ENCODE results near the gene MTR. TPM values are rescaled to one million over a fixed set of nuclear protein-coding genes. Genes with fewer than 3 reads are reported as not detected.

Gene MTR
- total RNA-seq, 1 experiment from 2014 or later: 24.6 TPM

- TF ChIP-seq, protein P1, sequence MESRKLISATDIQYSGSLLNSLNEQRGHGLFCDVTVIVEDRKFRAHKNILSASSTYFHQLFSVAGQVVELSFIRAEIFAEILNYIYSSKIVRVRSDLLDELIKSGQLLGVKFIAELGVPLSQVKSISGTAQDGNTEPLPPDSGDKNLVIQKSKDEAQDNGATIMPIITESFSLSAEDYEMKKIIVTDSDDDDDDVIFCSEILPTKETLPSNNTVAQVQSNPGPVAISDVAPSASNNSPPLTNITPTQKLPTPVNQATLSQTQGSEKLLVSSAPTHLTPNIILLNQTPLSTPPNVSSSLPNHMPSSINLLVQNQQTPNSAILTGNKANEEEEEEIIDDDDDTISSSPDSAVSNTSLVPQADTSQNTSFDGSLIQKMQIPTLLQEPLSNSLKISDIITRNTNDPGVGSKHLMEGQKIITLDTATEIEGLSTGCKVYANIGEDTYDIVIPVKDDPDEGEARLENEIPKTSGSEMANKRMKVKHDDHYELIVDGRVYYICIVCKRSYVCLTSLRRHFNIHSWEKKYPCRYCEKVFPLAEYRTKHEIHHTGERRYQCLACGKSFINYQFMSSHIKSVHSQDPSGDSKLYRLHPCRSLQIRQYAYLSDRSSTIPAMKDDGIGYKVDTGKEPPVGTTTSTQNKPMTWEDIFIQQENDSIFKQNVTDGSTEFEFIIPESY (IDR thresholded peaks at IDR 0.05; ENCODE audit: extremely low read depth, insufficient replicate concordance, low read length): no peak
- no peak for TF ChIP-seq CEBPB (IDR thresholded peaks at IDR 0.05; ENCODE audit: low read depth)
- TF ChIP-seq ZNF274 (IDR thresholded peaks at IDR 0.05; ENCODE audit: low read depth, low read length): no peak
- TF ChIP-seq ZFX (IDR thresholded peaks at IDR 0.05): no peak
- no peak for TF ChIP-seq SIN3A (IDR thresholded peaks at IDR 0.05; ENCODE audit: low read depth)
- TF ChIP-seq EGR1 (IDR thresholded peaks at IDR 0.05; ENCODE audit: low read depth): no peak
Observed at GRCh38 chr1:236779312-236779711, 15.8 kb upstream of the MTR start (continued).

- no peaks in the 10 kb centered on the region for H3K9me2 ChIP-seq (ENCODE audit: insufficient read depth)
- H3K36me3 ChIP-seq (ENCODE audit: control insufficient read depth in 1 of 2, insufficient read depth in 2 of 2, low read length in 2 of 2): no peaks in the 10 kb centered on the region
- no peak for DNase-seq (ENCODE audit: low read depth, low spot score)
- ChIA-PET RAD21 (ENCODE audit: low non-redundant PET in 1 of 2, low total read pairs in 2 of 2, uncharacterized antibody in 2 of 2, unreplicated experiment in 2 of 2) (no interaction called here), POLR2A (no interaction called here), CTCF (interaction anchor here (1.5 kb wide), 1 partner anchor 26 kb away, joined by 5 read pairs; no protein-coding TSS in a partner anchor)
- H3K27ac ChIP-seq (ENCODE audit: low read depth, low read length): no peak overlapping the region
- BruUV-seq (replicated peaks): no TSS peak
- no peaks in the 10 kb centered on the region for H3K27me3 ChIP-seq (ENCODE audit: insufficient read depth, low read length)
- TF ChIP-seq, protein P2, sequence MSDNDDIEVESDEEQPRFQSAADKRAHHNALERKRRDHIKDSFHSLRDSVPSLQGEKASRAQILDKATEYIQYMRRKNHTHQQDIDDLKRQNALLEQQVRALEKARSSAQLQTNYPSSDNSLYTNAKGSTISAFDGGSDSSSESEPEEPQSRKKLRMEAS (IDR thresholded peaks at IDR 0.05): no peak
- TF ChIP-seq, protein P3, sequence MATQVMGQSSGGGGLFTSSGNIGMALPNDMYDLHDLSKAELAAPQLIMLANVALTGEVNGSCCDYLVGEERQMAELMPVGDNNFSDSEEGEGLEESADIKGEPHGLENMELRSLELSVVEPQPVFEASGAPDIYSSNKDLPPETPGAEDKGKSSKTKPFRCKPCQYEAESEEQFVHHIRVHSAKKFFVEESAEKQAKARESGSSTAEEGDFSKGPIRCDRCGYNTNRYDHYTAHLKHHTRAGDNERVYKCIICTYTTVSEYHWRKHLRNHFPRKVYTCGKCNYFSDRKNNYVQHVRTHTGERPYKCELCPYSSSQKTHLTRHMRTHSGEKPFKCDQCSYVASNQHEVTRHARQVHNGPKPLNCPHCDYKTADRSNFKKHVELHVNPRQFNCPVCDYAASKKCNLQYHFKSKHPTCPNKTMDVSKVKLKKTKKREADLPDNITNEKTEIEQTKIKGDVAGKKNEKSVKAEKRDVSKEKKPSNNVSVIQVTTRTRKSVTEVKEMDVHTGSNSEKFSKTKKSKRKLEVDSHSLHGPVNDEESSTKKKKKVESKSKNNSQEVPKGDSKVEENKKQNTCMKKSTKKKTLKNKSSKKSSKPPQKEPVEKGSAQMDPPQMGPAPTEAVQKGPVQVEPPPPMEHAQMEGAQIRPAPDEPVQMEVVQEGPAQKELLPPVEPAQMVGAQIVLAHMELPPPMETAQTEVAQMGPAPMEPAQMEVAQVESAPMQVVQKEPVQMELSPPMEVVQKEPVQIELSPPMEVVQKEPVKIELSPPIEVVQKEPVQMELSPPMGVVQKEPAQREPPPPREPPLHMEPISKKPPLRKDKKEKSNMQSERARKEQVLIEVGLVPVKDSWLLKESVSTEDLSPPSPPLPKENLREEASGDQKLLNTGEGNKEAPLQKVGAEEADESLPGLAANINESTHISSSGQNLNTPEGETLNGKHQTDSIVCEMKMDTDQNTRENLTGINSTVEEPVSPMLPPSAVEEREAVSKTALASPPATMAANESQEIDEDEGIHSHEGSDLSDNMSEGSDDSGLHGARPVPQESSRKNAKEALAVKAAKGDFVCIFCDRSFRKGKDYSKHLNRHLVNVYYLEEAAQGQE (IDR thresholded peaks at IDR 0.05; ENCODE audit: low read depth): no peak
- no peak for TF ChIP-seq SP1 (IDR thresholded peaks at IDR 0.05; ENCODE audit: low read depth)
- H3K4me3 ChIP-seq (replicated peaks in 1 of 2; ENCODE audit: low read depth in 1 of 2, low read length in 2 of 2): no peak overlapping the region
- no peaks in the 10 kb centered on the region for H3K79me2 ChIP-seq (ENCODE audit: insufficient read depth, low read length)
- no peak overlapping the region for H3K9ac ChIP-seq (ENCODE audit: low read length)
- no peak overlapping the region for H3K4me2 ChIP-seq (ENCODE audit: low read length)
- H3K4me1 ChIP-seq (ENCODE audit: control insufficient read depth in 1 of 2, insufficient read depth in 2 of 2, low read length in 2 of 2): no peaks in the 10 kb centered on the region
- intact Hi-C loops (cut with micrococcal nuclease): no loop called here
- H3K9me3 ChIP-seq (ENCODE audit: control insufficient read depth in 1 of 2, insufficient read depth in 1 of 2, low read depth in 1 of 2, low read length in 2 of 2): no peaks in the 10 kb centered on the region
- no peak overlapping the region for H2AFZ ChIP-seq (ENCODE audit: low read depth, low read length, poor library complexity, severe bottlenecking)
- H4K20me1 ChIP-seq (ENCODE audit: insufficient read depth): no peaks in the 10 kb centered on the region
- ATAC-seq: no peak
Observed at GRCh38 chr1:236785477-236785876, 9.6 kb upstream of the MTR start.

Measured in HCT116 (cell line).